Skeletal muscle tissue (tissue), 4 donors: Measurements from ENCODE around the gene MTHFD1L. TPM values are rescaled to one million over a fixed set of nuclear protein-coding genes. Genes with fewer than 3 reads are reported as not detected.

Experiments
- H3K27ac ChIP-seq: one replicate; pipeline ENCODE4 v1.7.0; 2013; ENCODE audit warnings: mild to moderate bottlenecking, low read depth, low read length, inconsistent platforms
- H3K27me3 ChIP-seq, 3 donors: one replicate each; pipeline ENCODE4 v1.7.0; 2013; ENCODE audit warnings: low read length in 3 of 3; ENCODE audit not compliant: control insufficient read depth in 3 of 3, insufficient read depth in 3 of 3
- H3K36me3 ChIP-seq, 3 donors: one replicate each; pipeline ENCODE4 v1.7.0; 2013; ENCODE audit warnings: low read length in 3 of 3; ENCODE audit not compliant: control insufficient read depth in 3 of 3, insufficient read depth in 3 of 3
- H3K4me1 ChIP-seq, 3 donors: one replicate each; pipeline ENCODE4 v1.7.0; 2013; ENCODE audit warnings: low read length in 3 of 3, mild to moderate bottlenecking in 3 of 3; ENCODE audit not compliant: control insufficient read depth in 3 of 3, insufficient read depth in 3 of 3
- H3K4me3 ChIP-seq, 3 donors: one replicate each; pipeline ENCODE4 v1.7.0; 2013; ENCODE audit warnings: low read length in 3 of 3
- H3K9ac ChIP-seq, 3 donors: one replicate each; pipeline ENCODE4 v1.7.0; 2013; ENCODE audit warnings: low read length in 3 of 3, mild to moderate bottlenecking in 3 of 3, moderate library complexity in 2 of 3, low read depth in 1 of 3
- H3K9me3 ChIP-seq, 3 donors: one replicate each; pipeline ENCODE4 v1.7.0; 2013; ENCODE audit warnings: low read length in 3 of 3; ENCODE audit not compliant: control insufficient read depth in 3 of 3
- total RNA-seq: library from RNA; depleted of rRNA; stranded (reverse); fragments of >200 nt; gene quantifications from one replicate; pipeline ENCODE4 v1.2.3, GENCODE V29; 2014
- donor health status: Osteomylitis.

The MTHFD1L gene
- total RNA-seq, 1 donor from 2014 or later: 15.1 TPM

DNA sequence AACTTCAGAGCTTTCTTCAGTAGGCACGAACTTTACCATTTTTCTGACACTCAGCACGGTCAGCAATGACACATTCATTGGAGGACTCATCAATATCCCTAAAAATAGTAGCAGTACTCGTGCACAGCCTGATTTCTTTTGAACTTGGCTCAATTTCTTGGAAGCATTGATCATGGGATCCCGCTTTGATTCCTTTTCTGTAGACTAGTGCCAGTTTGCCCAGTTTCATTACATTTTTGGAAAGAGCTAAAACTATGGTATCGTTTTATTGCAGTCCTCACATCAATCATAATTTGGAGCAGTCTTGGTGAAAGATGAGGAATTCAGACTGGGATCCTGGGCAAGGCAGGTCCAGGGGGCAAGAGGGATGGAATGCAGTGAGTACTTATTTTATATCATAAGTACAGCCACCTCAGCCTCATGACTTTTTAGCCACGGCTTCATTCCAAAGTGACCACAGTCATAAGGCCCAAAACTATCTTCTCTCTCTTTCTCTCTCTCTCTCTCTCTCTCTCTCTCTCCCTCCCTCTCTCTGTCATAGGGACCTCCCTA lies 203.3 kb downstream of the MTHFD1L start:
- Histone ChIP-seq H3K9me3 (no peaks in the 10 kb centered on the region), H3K36me3 (no peaks in the 10 kb centered on the region), H3K27me3 (no peaks in the 10 kb centered on the region), H3K9ac (no peak overlapping the region), H3K4me3 (no peak overlapping the region), H3K4me1 (peaks cover 6 to 15% (median 15%) of the 10 kb centered on the region in 3 donors), H3K27ac (peak overlapping the region; percentile 66)

GRCh38 chr6:151069641-151070040 lies 204.1 kb downstream of the MTHFD1L start:
- Histone ChIP-seq H3K36me3 (no peaks in the 10 kb centered on the region), H3K4me3 (no peak overlapping the region), H3K9ac (no peak overlapping the region), H3K4me1 (peaks cover 6 to 15% (median 15%) of the 10 kb centered on the region in 3 donors), H3K27me3 (no peaks in the 10 kb centered on the region), H3K9me3 (no peaks in the 10 kb centered on the region), H3K27ac (no peak overlapping the region)

GRCh38 chr6:151070631-151071051 lies 205.1 kb downstream of the MTHFD1L start:
- Histone ChIP-seq H3K9ac (peak overlapping the region in 1 of 3 donors; percentile 12), H3K27me3 (no peaks in the 10 kb centered on the region), H3K4me1 (peaks cover 6 to 15% (median 15%) of the 10 kb centered on the region in 3 donors), H3K4me3 (no peak overlapping the region), H3K9me3 (no peaks in the 10 kb centered on the region), H3K27ac (peak overlapping the region; percentile 7), H3K36me3 (no peaks in the 10 kb centered on the region)

GRCh38 chr6:151071295-151071694 lies 205.8 kb downstream of the MTHFD1L start:
- Histone ChIP-seq H3K4me3 (peak overlapping the region; percentile 14 to 29 (median 16)), H3K4me1 (peaks cover 6 to 15% (median 15%) of the 10 kb centered on the region in 3 donors), H3K27ac (peak overlapping the region; percentile 7), H3K27me3 (no peaks in the 10 kb centered on the region), H3K9me3 (no peaks in the 10 kb centered on the region), H3K36me3 (no peaks in the 10 kb centered on the region), H3K9ac (peak overlapping the region in 1 of 3 donors; percentile 12)

DNA sequence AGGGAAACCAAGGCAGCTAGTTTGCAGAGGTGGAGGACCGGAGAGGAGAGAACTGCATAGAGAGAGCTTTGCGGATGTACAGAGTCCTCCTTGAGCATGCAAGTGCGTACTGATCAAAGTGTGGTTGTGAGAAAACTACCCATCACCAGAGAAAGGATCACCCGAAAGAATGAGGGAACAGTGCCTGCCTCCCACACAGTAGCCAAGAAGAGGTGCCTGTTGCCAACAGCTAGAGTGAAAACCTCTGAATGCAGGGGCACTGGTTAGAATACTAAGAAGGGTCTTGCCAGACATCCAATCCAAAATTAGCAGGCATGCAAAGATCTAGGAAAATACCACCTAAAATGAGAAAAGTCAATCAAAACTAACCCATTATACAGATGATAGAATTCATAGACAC lies 207.6 kb downstream of the MTHFD1L start:
- H3K9me3 ChIP-seq: no peaks in the 10 kb centered on the region
- no peaks in the 10 kb centered on the region for H3K36me3 ChIP-seq
- no peaks in the 10 kb centered on the region for H3K27me3 ChIP-seq
- no peak overlapping the region for H3K27ac ChIP-seq
- peaks cover under 1 to 7% (median 7%) of the 10 kb centered on the region in 3 donors for H3K4me1 ChIP-seq
- H3K9ac ChIP-seq: no peak overlapping the region
- no peak overlapping the region for H3K4me3 ChIP-seq

DNA sequence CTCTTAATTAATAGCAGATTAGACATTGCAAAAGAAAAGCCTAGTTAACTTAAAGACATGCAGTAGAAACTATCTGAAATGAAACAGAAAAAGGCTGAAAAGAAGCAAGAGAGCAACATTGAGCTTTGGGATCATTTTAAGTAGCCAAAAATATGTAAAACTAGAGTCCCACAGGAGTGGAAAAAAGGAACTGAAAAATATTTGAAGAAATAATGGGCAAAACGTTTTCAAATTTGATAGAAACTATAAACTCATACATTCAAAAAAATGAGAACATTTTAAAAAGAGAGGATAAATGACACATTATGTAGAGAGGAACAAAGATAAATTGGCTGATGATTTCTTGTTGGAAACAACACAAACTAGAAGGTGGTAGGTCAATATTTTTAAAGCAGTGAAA lies 208.2 kb downstream of the MTHFD1L start:
- H3K4me1 ChIP-seq: peaks cover 0 to 6% (median 5%) of the 10 kb centered on the region in 3 donors
- H3K36me3 ChIP-seq: no peaks in the 10 kb centered on the region
- no peaks in the 10 kb centered on the region for H3K27me3 ChIP-seq
- H3K9me3 ChIP-seq: peaks cover 0 to under 1% (median 0%) of the 10 kb centered on the region in 3 donors
- no peak overlapping the region for H3K9ac ChIP-seq
- H3K27ac ChIP-seq: no peak overlapping the region
- no peak overlapping the region for H3K4me3 ChIP-seq

GRCh38 chr6:151075005-151075404 lies 209.5 kb downstream of the MTHFD1L start:
- H3K27ac ChIP-seq: no peak overlapping the region
- no peak overlapping the region for H3K4me3 ChIP-seq
- H3K27me3 ChIP-seq: no peaks in the 10 kb centered on the region
- H3K9me3 ChIP-seq: peaks cover 0 to 3% (median 0%) of the 10 kb centered on the region in 3 donors
- peaks cover 0 to 6% (median 0%) of the 10 kb centered on the region in 3 donors for H3K4me1 ChIP-seq
- no peak overlapping the region for H3K9ac ChIP-seq
- no peaks in the 10 kb centered on the region for H3K36me3 ChIP-seq

GRCh38 chr6:151075527-151075926 lies 210.0 kb downstream of the MTHFD1L start:
- Histone ChIP-seq H3K4me1 (peaks cover 0 to 6% (median 0%) of the 10 kb centered on the region in 3 donors), H3K9me3 (peaks cover 0 to 3% (median 0%) of the 10 kb centered on the region in 3 donors), H3K36me3 (no peaks in the 10 kb centered on the region), H3K27ac (no peak overlapping the region), H3K27me3 (no peaks in the 10 kb centered on the region), H3K4me3 (no peak overlapping the region), H3K9ac (no peak overlapping the region)

DNA sequence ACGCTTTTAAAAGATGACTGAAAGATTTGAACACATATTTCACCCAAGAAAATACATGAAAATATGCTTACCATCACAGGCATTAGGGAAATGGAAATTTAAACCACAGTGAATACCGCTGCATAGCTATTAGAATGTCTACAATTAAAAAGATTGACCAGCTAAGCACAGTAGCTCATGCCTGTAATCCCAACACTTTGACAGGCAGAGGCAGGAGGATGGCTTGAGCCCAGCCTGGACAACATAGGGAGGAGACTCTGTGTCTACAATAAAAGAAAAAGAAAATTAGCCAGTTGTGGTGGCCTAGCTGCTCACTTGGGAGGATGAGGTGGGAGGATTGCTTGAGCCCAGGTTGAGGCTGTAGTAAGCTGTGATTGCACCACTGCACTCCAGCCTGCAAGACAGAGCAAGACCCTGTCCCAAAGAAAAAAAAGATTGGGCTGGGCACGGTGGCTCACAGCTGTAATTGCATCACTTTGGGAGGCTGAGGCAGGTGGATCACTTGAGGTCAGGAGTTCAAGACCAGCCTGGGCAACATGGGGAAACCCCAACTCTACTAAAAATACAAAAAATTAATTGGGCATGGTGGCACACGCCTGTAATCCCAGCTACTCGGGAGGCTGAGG lies 210.5 kb downstream of the MTHFD1L start:
- Histone ChIP-seq H3K9ac (no peak overlapping the region), H3K4me1 (peaks cover 0 to 5% (median 0%) of the 10 kb centered on the region in 3 donors), H3K36me3 (no peaks in the 10 kb centered on the region), H3K27ac (no peak overlapping the region), H3K27me3 (no peaks in the 10 kb centered on the region), H3K9me3 (peaks cover 0 to 3% (median 0%) of the 10 kb centered on the region in 3 donors), H3K4me3 (no peak overlapping the region)

GRCh38 chr6:151078655-151079054 lies 213.2 kb downstream of the MTHFD1L start:
- H3K27me3 ChIP-seq: no peaks in the 10 kb centered on the region
- peaks cover 0 to 3% (median 0%) of the 10 kb centered on the region in 3 donors for H3K9me3 ChIP-seq
- H3K27ac ChIP-seq: no peak overlapping the region
- no peak overlapping the region for H3K4me3 ChIP-seq
- H3K4me1 ChIP-seq: no peaks in the 10 kb centered on the region
- H3K36me3 ChIP-seq: no peaks in the 10 kb centered on the region
- H3K9ac ChIP-seq: no peak overlapping the region
